ENCODE measurements around the gene MYO7B.

GRCh38 chr2:127626917-127627739 lies 91.6 kb downstream of the MYO7B start:
- TF ChIP-seq CTCF (IDR thresholded peaks at IDR 0.05; ENCODE audit: low read length), result no peak
- no peak for TF ChIP-seq EZH2 (IDR thresholded peaks at IDR 0.05; ENCODE audit: borderline replicate concordance, low read length)

Data from OCI-LY1 (cell line).